GM12801 (cell line): ENCODE results near the gene SLITRK3.

Experiments
- TF ChIP-seq, protein P1 (sequence below): IDR thresholded peaks from one replicate; pipeline ENCODE4 v1.5.1; 2011; ENCODE audit warnings: control low read depth; ENCODE audit not compliant: insufficient read length; ENCODE audit errors: extremely low read depth

The SLITRK3 gene

DNA sequence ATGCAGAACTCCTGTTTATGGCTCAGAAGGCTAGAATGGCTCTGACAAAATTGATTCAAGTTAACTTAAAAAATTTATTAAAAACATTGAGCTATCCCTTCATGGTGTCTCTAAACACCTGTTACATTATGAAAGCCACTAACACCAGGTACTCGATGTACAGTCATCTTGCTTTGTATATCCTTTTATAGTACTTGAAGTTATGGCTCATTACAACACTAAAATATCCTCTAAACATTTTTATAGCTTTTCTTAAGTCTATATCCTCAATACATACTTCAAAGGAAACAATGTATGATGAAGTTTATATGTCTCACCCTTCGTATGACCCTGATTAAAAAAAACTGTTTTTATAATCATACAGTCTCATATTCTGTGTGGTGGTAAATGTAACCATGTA, 38.2 kb downstream of the SLITRK3 start:
- TF ChIP-seq, protein P1, sequence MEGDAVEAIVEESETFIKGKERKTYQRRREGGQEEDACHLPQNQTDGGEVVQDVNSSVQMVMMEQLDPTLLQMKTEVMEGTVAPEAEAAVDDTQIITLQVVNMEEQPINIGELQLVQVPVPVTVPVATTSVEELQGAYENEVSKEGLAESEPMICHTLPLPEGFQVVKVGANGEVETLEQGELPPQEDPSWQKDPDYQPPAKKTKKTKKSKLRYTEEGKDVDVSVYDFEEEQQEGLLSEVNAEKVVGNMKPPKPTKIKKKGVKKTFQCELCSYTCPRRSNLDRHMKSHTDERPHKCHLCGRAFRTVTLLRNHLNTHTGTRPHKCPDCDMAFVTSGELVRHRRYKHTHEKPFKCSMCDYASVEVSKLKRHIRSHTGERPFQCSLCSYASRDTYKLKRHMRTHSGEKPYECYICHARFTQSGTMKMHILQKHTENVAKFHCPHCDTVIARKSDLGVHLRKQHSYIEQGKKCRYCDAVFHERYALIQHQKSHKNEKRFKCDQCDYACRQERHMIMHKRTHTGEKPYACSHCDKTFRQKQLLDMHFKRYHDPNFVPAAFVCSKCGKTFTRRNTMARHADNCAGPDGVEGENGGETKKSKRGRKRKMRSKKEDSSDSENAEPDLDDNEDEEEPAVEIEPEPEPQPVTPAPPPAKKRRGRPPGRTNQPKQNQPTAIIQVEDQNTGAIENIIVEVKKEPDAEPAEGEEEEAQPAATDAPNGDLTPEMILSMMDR, result no peak

DNA sequence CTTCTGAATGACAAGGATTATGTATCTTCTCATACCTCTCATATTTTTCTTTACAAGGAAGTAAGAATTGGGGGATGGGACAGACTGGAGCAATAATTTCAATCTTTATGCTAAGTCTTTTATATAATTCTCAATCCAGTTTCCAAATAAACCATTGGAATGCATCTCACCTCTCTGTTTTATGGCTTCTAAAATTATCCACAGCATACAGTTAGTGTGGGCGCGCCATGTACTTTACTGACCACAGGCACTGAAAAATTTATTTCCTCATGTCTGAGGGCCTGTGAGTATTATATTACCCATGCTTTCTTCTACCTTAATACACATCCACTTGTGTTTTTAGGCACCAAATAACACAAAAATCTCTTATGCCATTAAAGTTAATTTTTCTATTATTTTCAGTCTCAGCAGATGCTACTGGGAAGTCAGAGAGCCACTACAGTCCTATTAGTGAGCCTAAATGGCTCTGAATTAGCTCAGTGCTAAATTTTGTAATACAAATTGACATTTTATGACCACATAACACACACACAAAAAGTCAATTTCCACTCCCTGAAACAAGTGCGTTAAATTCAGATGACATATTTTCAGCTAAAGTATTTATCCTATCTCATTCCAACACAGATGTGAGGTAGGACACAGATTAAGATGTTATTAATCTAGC, 39.3 kb downstream of the SLITRK3 start:
- TF ChIP-seq, protein P1, result no peak

DNA sequence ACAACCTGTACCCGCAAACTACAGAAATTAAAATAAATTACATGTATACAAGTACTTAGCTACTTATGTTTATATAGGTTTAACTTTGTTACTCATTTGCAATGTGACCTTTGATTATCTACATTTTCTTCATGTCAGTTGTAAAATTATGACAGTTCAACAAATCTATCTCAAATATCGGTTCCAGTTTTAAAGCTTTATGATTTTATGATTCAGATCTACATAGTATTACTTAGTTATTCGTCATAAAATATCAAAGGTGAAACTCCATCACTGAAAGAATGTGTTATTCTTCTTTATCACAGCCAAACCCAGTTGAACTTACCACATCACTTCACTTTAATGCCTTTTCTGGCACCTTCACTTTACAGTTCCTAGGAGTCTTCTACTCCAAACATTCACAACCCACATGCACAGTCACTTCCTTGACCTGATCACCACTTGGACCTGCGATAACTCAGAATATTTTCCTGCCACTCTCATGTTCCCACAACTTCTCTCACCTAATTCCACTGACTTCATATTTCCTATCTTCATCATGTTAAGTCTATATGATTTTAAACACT, 47.2 kb downstream of the SLITRK3 start:
- TF ChIP-seq, protein P1, result no peak

DNA sequence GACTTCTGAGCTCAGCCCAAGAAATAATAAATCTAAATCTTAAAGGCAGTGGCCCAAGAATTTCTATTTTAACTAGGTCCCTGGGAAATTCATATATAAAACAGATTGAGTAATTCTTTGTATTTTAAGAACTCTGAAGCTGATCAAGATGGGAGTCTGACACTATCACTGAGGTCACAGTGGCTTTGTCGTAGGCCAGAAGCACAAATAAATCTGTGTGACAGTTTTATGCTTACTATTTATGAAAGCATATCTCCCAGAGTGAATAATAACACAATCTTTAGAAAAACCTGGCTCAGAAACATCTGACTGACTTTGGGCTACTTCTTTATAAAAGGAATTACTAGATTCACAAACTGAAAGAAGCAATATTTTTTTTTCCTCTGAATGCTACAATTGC, 51.9 kb downstream of the SLITRK3 start:
- TF ChIP-seq, protein P1, result no peak
